GM10847 (cell line): Measurements from ENCODE around the gene ESPNL.
A peak's percentile ranks its signal among the peaks of the same experiment; 100 is the strongest.

Experiments used
- POLR2A ChIP-seq: IDR thresholded peaks from 2 replicates; pipeline ENCODE4 v1.6.1; 2011; ENCODE audit not compliant: insufficient read length; ENCODE audit errors: extremely low read depth

ESPNL gene

GRCh38 chr2:238100049-238100820, at the start of gene ESPNL:
Gene ESPNL (plus strand): TSS chr2:238100340. CDS start chr2:238100420, 80 bp downstream.
- TF ChIP-seq POLR2A: no peak

DNA sequence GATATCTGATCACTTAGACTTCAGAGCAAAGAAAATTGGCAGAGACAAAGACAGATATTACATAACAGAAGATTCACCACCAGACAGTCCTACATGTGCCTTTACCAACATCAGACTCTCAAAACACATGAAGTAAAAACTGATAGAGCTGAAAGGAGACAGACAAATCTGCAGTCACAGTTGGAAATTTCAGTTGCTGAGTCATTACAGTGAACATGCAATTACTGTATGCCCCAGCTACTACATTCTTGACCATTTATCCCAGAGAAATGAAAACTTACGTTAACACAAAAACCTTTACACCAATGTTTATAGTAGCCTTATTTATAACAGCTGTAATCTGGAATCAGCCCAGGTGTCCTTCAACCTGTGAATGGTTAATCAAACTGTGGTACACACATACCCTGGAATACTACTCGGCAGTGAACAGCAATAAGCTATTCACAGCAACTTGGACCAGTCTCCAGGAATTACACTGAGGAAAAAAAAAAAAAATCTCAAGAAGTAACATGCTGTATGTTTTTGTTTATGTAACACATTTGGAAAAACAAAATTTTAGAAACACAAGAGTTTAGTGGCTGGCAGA, 46.9 kb upstream of the ESPNL start:
- TF ChIP-seq POLR2A: no peak

DNA sequence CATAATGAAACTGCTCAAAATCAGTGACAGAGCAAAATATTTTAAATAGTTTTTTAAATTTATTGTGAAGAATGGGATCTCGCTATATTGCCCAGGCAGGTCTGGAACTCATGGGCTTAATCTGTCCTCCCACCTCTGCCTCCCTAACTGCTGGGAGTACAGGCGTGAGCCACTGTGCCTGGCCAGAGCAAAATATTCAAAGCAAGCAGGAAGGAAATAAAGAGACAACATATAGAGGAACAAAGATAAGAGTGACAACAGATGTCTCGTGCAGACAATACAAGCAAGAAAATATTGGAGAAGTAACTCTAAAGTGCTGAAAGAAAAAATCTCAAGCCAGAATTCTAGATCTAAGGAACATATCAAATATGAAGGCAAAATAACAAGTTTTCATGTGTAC, 44.3 kb upstream of the ESPNL start:
- TF ChIP-seq POLR2A: no peak

GRCh38 chr2:238059505-238059904, 40.6 kb upstream of the ESPNL start:
- TF ChIP-seq POLR2A: no peak

- no peak for TF ChIP-seq POLR2A
These were observed 40.0 kb upstream of the ESPNL start for GRCh38 chr2:238060096-238060541.

DNA sequence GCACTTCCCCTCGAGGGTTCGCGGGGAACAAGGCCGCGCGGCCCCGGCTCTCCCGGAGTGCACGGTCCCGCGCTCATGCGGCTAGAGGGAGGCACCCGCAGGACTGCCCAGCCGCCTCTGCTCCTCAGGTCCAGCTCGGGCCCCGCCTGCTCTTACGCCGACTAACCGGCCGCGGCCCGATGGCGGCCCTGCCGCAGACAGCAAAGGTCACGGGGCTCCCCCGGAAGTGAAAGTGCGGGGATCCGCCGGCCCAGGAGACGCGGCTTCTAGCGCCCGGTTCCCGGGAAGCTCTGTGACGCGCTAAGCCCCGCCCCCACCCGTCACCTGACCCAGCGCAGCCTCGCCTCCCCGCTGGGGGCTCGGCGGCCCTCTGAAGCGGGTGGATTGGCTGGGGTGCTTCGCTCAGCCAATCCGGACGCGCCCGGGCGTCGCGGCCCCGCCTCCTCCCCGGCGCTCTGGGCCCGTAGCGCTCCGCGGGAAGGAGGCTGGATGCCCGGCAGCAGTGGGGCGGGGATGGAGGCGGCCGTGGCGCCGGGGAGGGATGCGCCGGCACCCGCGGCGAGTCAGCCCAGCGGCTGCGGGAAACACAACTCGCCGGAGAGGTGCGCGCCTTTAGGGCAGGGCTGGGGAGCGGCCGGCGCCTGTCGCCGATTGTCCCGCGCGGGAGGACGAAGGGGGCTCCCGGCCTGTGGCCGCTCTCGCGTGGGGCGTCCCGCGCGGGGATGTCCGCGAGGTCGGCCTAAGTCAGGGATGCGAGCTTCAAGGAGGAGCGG, 39.4 kb upstream of the ESPNL start, which contains the start of gene SCLY:
SCLY (plus strand) TSS at position 460 of the 773 bp plus-strand sequence; CDS start at position 514, 54 bp downstream.
- TF ChIP-seq POLR2A: peak; percentile 71

GRCh38 chr2:238061315-238062202, 38.6 kb upstream of the ESPNL start:
- no peak for TF ChIP-seq POLR2A

- no peak for TF ChIP-seq POLR2A
These were observed 36.5 kb upstream of the ESPNL start for GRCh38 chr2:238063414-238064189.

DNA sequence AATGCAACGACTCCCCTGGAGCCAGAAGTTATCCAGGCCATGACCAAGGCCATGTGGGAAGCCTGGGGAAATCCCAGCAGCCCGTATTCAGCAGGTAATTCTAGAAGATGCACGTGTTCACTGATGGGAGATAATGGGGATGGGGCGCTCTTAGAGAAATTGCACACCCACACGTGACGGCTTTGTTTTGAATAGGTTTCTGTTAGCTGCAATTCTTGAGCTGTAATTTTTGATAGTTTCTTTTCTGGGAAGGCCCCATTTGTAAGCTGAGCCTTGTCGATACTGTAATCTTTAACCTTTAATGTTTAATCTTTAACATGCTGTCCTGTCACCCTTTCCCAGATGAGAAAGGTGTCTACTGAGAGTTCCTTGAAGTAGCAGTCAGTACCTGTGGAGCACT, 35.8 kb upstream of the ESPNL start:
- no peak for TF ChIP-seq POLR2A

DNA sequence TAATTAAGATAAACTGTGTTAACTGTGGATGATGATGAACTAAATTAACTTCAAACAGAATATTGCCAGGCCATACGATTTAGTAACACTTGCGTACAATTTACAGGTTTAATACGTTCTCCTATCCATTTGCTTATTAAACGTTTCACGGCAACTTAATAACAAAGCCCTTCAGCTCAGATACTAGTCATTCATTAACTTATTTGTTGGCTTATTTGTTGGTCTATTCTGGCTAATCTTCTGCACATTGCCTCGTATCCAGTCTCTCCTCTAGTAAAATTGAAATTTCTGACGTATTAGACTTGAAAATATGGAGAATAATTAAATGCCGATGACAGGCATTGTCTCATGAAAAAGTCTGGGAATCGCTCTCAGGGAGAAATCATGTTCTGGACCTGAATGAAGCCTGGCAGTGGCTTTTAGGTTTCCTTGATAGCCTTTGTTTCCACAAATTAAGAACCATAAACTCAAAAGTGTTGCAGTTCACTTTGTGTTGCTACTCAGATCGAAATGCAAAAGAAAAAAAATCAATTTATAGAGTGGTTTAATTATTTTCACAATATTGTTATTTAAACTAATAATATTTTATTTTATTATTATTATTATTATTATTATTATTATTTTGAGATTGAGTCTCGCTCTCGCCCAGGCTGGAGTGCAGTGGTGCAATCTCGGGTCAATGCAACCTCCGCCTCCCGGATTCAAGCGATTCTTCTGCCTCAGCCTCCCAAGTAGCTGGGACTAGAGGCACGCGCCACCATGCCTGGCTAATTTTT, 34.9 kb upstream of the ESPNL start:
- no peak for TF ChIP-seq POLR2A

DNA sequence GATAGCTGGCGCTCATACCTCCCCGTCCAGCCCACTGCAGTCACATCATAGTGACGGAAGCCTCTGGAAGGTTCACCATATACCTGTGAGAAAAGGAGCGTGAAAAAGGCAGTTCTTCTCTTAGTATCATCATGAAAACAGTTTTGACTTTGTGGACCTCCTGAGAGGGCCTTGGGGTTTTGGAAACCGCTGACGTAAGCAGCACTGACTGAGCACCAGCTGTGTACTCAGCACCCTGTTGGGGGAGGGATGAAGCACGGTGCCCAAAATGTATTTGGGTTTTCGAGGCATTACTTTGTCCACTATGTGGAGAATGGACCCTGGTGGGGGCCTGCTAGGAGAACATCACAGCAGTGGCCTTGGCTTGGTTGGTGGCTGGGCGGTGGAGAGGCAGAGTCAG, 33.9 kb upstream of the ESPNL start:
- TF ChIP-seq POLR2A: no peak

GRCh38 chr2:238067939-238068338, 32.2 kb upstream of the ESPNL start:
- no peak for TF ChIP-seq POLR2A

GRCh38 chr2:238069021-238069709, 31.0 kb upstream of the ESPNL start:
- no peak for TF ChIP-seq POLR2A
